HCT116 (cell line): ENCODE data around the gene CLDN10. TPM values are rescaled to one million over a fixed set of nuclear protein-coding genes. Genes with fewer than 3 reads are reported as not detected.

ENCODE experiments used
- ATAC-seq: fragments of 200-7000 bp; cut with Tn5 transposase; 2 replicates; pipeline ENCODE4 v1.9.1; 2020; ENCODE audit warnings: mild to moderate bottlenecking, moderate library complexity
- BruUV-seq: library from RNA; stranded (reverse); fragments of 400-500 nt; replicated peaks from 2 replicates; lab custom pipeline; 2021; lab: Mats Ljungman, UMichigan
- CTCF ChIA-PET: fragments of 300-600 bp; sonication (Branson Sonifier 250); formaldehyde crosslinking; loops from one replicate; lab custom pipeline; 2021; ENCODE audit warnings: antibody characterized with exemption; lab: Charles Lee
- POLR2A ChIA-PET: fragments of 300-600, 350-600 bp; sonication (Branson Sonifier 250); formaldehyde crosslinking; loops from one replicate; lab custom pipeline; 2021; ENCODE audit warnings: antibody characterized with exemption; lab: Charles Lee
- RAD21 ChIA-PET, 2 experiments: fragments of 300-600 bp; sonication (Branson Sonifier 250); formaldehyde crosslinking; loops; one replicate each; lab custom pipeline; 2023; ENCODE audit warnings: low total read pairs in 2 of 2; ENCODE audit not compliant: uncharacterized antibody in 2 of 2, unreplicated experiment in 2 of 2, low non-redundant PET in 1 of 2; lab: Charles Lee
- DNase-seq: peaks from one replicate; pipeline ENCODE4 v3.0.0-alpha.2; 2010; ENCODE audit warnings: low read depth, low spot score
- H2AFZ ChIP-seq: fragments of 200-600 bp; shearing (Covaris generic), sonication (generic); 2 replicates; pipeline ENCODE4 v1.6.1; 2017; ENCODE audit warnings: low read depth, mixed run types, mixed read lengths, antibody characterized with exemption, low read length; ENCODE audit not compliant: poor library complexity, severe bottlenecking
- H3K27ac ChIP-seq: 2 replicates; pipeline ENCODE4 v1.5.1; 2012; ENCODE audit warnings: low read depth, low read length
- H3K27me3 ChIP-seq: fragments of 200-600 bp; sonication (generic); 2 replicates; pipeline ENCODE4 v1.6.1; 2016; ENCODE audit warnings: mixed run types, low read length, mixed read lengths; ENCODE audit not compliant: insufficient read depth
- H3K36me3 ChIP-seq, 2 experiments: fragments of 200-500 bp in 1 of 2; fragments of 200-600 bp in 1 of 2; sonication (Bioruptor generic) in 1 of 2; sonication (generic) in 1 of 2; 2 replicates each; pipeline versions ENCODE4 v1.5.1 to v1.6.1; 2014 to 2016; ENCODE audit warnings: low read length in 2 of 2, inconsistent platforms in 1 of 2, mixed read lengths in 1 of 2, mixed run types in 1 of 2; ENCODE audit not compliant: insufficient read depth in 2 of 2, control insufficient read depth in 1 of 2
- H3K4me1 ChIP-seq, 2 experiments: fragments of 200-600 bp in 1 of 2; sonication (generic) in 1 of 2; 2 replicates each; pipeline versions ENCODE4 v1.5.1 to v1.6.1; 2012 to 2017; ENCODE audit warnings: low read length in 2 of 2, inconsistent platforms in 1 of 2, mild to moderate bottlenecking in 1 of 2, mixed read lengths in 1 of 2, mixed run types in 1 of 2, moderate library complexity in 1 of 2; ENCODE audit not compliant: insufficient read depth in 2 of 2, control insufficient read depth in 1 of 2
- H3K4me2 ChIP-seq: fragments of 200-600 bp; sonication (generic); 2 replicates; pipeline ENCODE4 v1.6.1; 2017; ENCODE audit warnings: mixed run types, low read length, mixed read lengths
- H3K4me3 ChIP-seq, 2 experiments: fragments of 200-600 bp in 1 of 2; sonication (generic) in 1 of 2; replicated peaks in 1 of 2; 2 replicates each; pipeline ENCODE4 v1.5.1; 2011 to 2016; ENCODE audit warnings: low read length in 2 of 2, control low read depth in 1 of 2, low read depth in 1 of 2, mild to moderate bottlenecking in 1 of 2, mixed read lengths in 1 of 2, mixed run types in 1 of 2
- H3K79me2 ChIP-seq: fragments of 200-600 bp; sonication (generic); 2 replicates; pipeline ENCODE4 v1.6.1; 2017; ENCODE audit warnings: mild to moderate bottlenecking, mixed run types, low read length, moderate library complexity, mixed read lengths; ENCODE audit not compliant: insufficient read depth
- H3K9ac ChIP-seq: fragments of 200-600 bp; sonication (generic); 2 replicates; pipeline ENCODE4 v1.6.1; 2016; ENCODE audit warnings: low read length, mixed read lengths
- H3K9me2 ChIP-seq: fragments of 200-600 bp; sonication (generic), shearing (Covaris generic); 2 replicates; pipeline ENCODE4 v1.6.1; 2017; ENCODE audit warnings: mixed run types, mild to moderate bottlenecking, moderate library complexity; ENCODE audit not compliant: insufficient read depth
- H3K9me3 ChIP-seq, 2 experiments: fragments of 200-500 bp in 1 of 2; fragments of 200-600 bp in 1 of 2; sonication (Bioruptor generic) in 1 of 2; sonication (generic) in 1 of 2; 2 replicates each; pipeline ENCODE4 v1.6.1; 2014 to 2017; ENCODE audit warnings: low read length in 2 of 2, mixed read lengths in 2 of 2, inconsistent platforms in 1 of 2, low read depth in 1 of 2, mild to moderate bottlenecking in 1 of 2, mixed run types in 1 of 2, moderate library complexity in 1 of 2; ENCODE audit not compliant: control insufficient read depth in 1 of 2, insufficient read depth in 1 of 2
- H4K20me1 ChIP-seq: fragments of 200-600 bp; sonication (generic), shearing (Covaris generic); 2 replicates; pipeline ENCODE4 v1.6.1; 2017; ENCODE audit warnings: mixed run types, mild to moderate bottlenecking, moderate library complexity; ENCODE audit not compliant: insufficient read depth
- ATF3 ChIP-seq: IDR thresholded peaks from 2 replicates; pipeline ENCODE4 v1.6.1; 2012
- CTCF ChIP-seq, 3 experiments: fragments of 200-600 bp in 1 of 3; sonication (generic) in 1 of 3; IDR thresholded peaks in 2 of 3; conservative IDR thresholded peaks in 1 of 3; 2 replicates each; pipeline ENCODE4 v1.5.1; 2012 to 2017; ENCODE audit warnings: low read depth in 2 of 3, low read length in 2 of 3, antibody characterized with exemption in 1 of 3, borderline replicate concordance in 1 of 3, control low read depth in 1 of 3, mild to moderate bottlenecking in 1 of 3, mixed read lengths in 1 of 3, mixed run types in 1 of 3, moderate library complexity in 1 of 3; ENCODE audit not compliant: insufficient read depth in 1 of 3
- EGR1 ChIP-seq: IDR thresholded peaks from 2 replicates; pipeline ENCODE4 v1.6.1; 2012; ENCODE audit warnings: low read depth
- ELF1 ChIP-seq: IDR thresholded peaks from 2 replicates; pipeline ENCODE4 v1.6.1; 2012; ENCODE audit warnings: low read depth, borderline replicate concordance
- EZH2 ChIP-seq: fragments of 200-600 bp; sonication (generic); IDR thresholded peaks from 2 replicates; pipeline ENCODE4 v1.6.1; 2017; ENCODE audit warnings: antibody characterized with exemption, mixed run types
- EZH2phosphoT487 ChIP-seq: fragments of 200-600 bp; IDR thresholded peaks from 2 replicates; pipeline ENCODE4 v1.6.1; 2018; ENCODE audit warnings: antibody characterized with exemption, borderline replicate concordance
- JUND ChIP-seq: IDR thresholded peaks from 2 replicates; pipeline ENCODE4 v1.6.1; 2012
- POLR2A ChIP-seq: IDR thresholded peaks from 2 replicates; pipeline ENCODE4 v1.7.0; 2011; ENCODE audit warnings: borderline replicate concordance; ENCODE audit not compliant: insufficient read depth, insufficient read length; ENCODE audit errors: extremely low read depth
- POLR2AphosphoS5 ChIP-seq: IDR thresholded peaks from 2 replicates; pipeline ENCODE4 v1.6.1; 2011; ENCODE audit warnings: mild to moderate bottlenecking, low read depth, low read length, moderate library complexity
- REST ChIP-seq: IDR thresholded peaks from 2 replicates; pipeline ENCODE4 v1.6.1; 2012; ENCODE audit warnings: low read depth
- SIN3A ChIP-seq: IDR thresholded peaks from 2 replicates; pipeline ENCODE4 v1.6.1; 2012; ENCODE audit warnings: low read depth
- SRF ChIP-seq: IDR thresholded peaks from 2 replicates; pipeline ENCODE4 v1.6.1; 2012; ENCODE audit warnings: low read depth
- TCF7L2 ChIP-seq: IDR thresholded peaks from 2 replicates; pipeline ENCODE4 v1.7.0; 2011; ENCODE audit warnings: borderline replicate concordance, inconsistent platforms; ENCODE audit not compliant: insufficient read depth, insufficient read length; ENCODE audit errors: extremely low read depth
- ZBTB33 ChIP-seq: IDR thresholded peaks from 2 replicates; pipeline ENCODE4 v1.6.1; 2011; ENCODE audit warnings: mild to moderate bottlenecking, low read length, moderate library complexity; ENCODE audit not compliant: insufficient replicate concordance; ENCODE audit errors: extremely low read depth
- ZNF274 ChIP-seq: fragments of 200-500 bp; sonication (Bioruptor generic); IDR thresholded peaks from 2 replicates; pipeline ENCODE4 v1.6.1; 2014; ENCODE audit warnings: mild to moderate bottlenecking, low read depth, low read length, inconsistent platforms
- intact Hi-C: fragments of 100-400 bp; cut with micrococcal nuclease; formaldehyde crosslinking; loops from 2 replicates; pipeline ENCODE4 v1.10.0; 2022
- total RNA-seq: library from RNA; stranded (reverse); gene quantifications from one replicate; pipeline ENCODE4 v1.2.1, GENCODE V29; 2021; ENCODE audit not compliant: unreplicated experiment

Gene CLDN10
- total RNA-seq, 1 experiment from 2014 or later = not detected

- TF ChIP-seq ZBTB33 = no peak
- TF ChIP-seq, all 23 proteins: peak for 0
Observed at GRCh38 chr13:95579303-95579702, 26.8 kb downstream of the CLDN10 start (continued).

- Histone ChIP-seq H3K79me2 (no peaks in the 10 kb centered on the region), H3K9me3 (no peaks in the 10 kb centered on the region), H3K4me1 (no peaks in the 10 kb centered on the region), H3K4me2 (no peak overlapping the region), H3K4me3 (no peak overlapping the region), H4K20me1 (no peaks in the 10 kb centered on the region), H3K27me3 (no peaks in the 10 kb centered on the region), H2AFZ (no peak overlapping the region), H3K9me2 (no peaks in the 10 kb centered on the region), H3K9ac (no peak overlapping the region), H3K27ac (no peak overlapping the region), H3K36me3 (no peaks in the 10 kb centered on the region)
- ChIA-PET POLR2A (no interaction called here), CTCF (no interaction called here), RAD21 (no interaction called here)
- no peak for TF ChIP-seq EGR1
- TF ChIP-seq EZH2phosphoT487 = no peak
- no peak for TF ChIP-seq CTCF (IDR thresholded peaks at IDR 0.05 in 2 of 3, conservative IDR thresholded peaks at IDR 0.05 in 1 of 3; ENCODE audit: borderline replicate concordance in 1 of 3, insufficient read depth in 1 of 3, low read depth in 2 of 3, low read length in 2 of 3)
- no peak for TF ChIP-seq EZH2
- TF ChIP-seq SIN3A = no peak
- no peak for TF ChIP-seq TCF7L2
- no peak for TF ChIP-seq ELF1
- no peak for TF ChIP-seq ZBTB33
- TF ChIP-seq POLR2AphosphoS5 = no peak
- no peak for TF ChIP-seq JUND
- no peak for TF ChIP-seq POLR2A
- TF ChIP-seq SRF = no peak
- no peak for TF ChIP-seq ATF3
- no peak for TF ChIP-seq REST
- no peak for TF ChIP-seq ZNF274
- ATAC-seq = no peak
- BruUV-seq = no TSS peak
- DNase-seq = no peak
- intact Hi-C loops = no loop called here
Observed at GRCh38 chr13:95585867-95586266, 33.3 kb downstream of the CLDN10 start.
